Renal pelvis (tissue), 4 donors: ENCODE data around the gene XRN2. TPM values are rescaled to one million over a fixed set of nuclear protein-coding genes. Genes with fewer than 3 reads are reported as not detected.
"Not testable (repeated sequence)": the region's sequence is repeated elsewhere in the genome, so short reads cannot be mapped to it uniquely, and the experiment has no call there.

ENCODE experiments used
- DNase-seq: peaks from one replicate; pipeline ENCODE4 v3.0.0-alpha.2; 2013
- polyA plus RNA-seq, 3 donors: library from polyadenylated mRNA; unstranded; fragments of 120-200 nt; gene quantifications; one replicate each; pipeline ENCODE4 v1.2.1, GENCODE V29; 2013; ENCODE audit not compliant: insufficient read length in 3 of 3

The XRN2 gene
- polyA plus RNA-seq, 3 donors = 90.3 to 95.1 (median 93.3) TPM

GRCh38 chr20:21413996-21414395, 110.9 kb downstream of the XRN2 start:
- DNase-seq = not testable (repeated sequence)

- DNase-seq = not testable (repeated sequence)
These were observed 116.0 kb downstream of the XRN2 start for GRCh38 chr20:21419147-21419546.

GRCh38 chr20:21421601-21422236, 118.6 kb downstream of the XRN2 start:
- DNase-seq = no peak

- not testable (repeated sequence) for DNase-seq
These were observed 120.6 kb downstream of the XRN2 start for GRCh38 chr20:21423712-21424111.

GRCh38 chr20:21424846-21425245, 121.7 kb downstream of the XRN2 start:
- DNase-seq = no peak

GRCh38 chr20:21430020-21430419, 126.9 kb downstream of the XRN2 start:
- peak; percentile 69 for DNase-seq

GRCh38 chr20:21432911-21433310, 129.8 kb downstream of the XRN2 start:
- no peak for DNase-seq

- DNase-seq = no peak
These were observed 130.3 kb downstream of the XRN2 start for GRCh38 chr20:21433329-21433890.

GRCh38 chr20:21435576-21435975, 132.4 kb downstream of the XRN2 start:
- no peak for DNase-seq

- DNase-seq = no peak
These were observed 133.1 kb downstream of the XRN2 start for GRCh38 chr20:21436205-21436604.

GRCh38 chr20:21437248-21437647, 134.1 kb downstream of the XRN2 start:
- no peak for DNase-seq

GRCh38 chr20:21437816-21438215, 134.7 kb downstream of the XRN2 start:
- no peak for DNase-seq

Other genes with a start within 250 kb of the XRN2 start
- gene LINC00237, start 197.0 kb upstream of the XRN2 start, polyA plus RNA-seq = not detected
- gene KIZ, start 177.2 kb upstream of the XRN2 start, polyA plus RNA-seq = 10 to 100 TPM; 32.5 to 38.9 (median 34.6) TPM
- gene NKX2-4, start 94.2 kb downstream of the XRN2 start, polyA plus RNA-seq = not detected
- under 1 TPM in 1 of 3 donors, not detected in 2; 0.07 TPM for gene NKX2-2, start 210.7 kb downstream of the XRN2 start, polyA plus RNA-seq